SK-N-SH (cell line): ENCODE data around the gene P3H2. TPM values are rescaled to one million over a fixed set of nuclear protein-coding genes. Genes with fewer than 3 reads are reported as not detected.

Source experiments
- CTCF ChIA-PET: fragments of 300-600, 350-600 bp; formaldehyde crosslinking; extraction: SDS; loops from one replicate; lab custom pipeline; 2021; lab: Yijun Ruan, JAX
- POLR2A ChIA-PET: fragments of 350-600 bp; sonication (Branson Sonifier 250); formaldehyde crosslinking; extraction: SDS; loops from one replicate; lab custom pipeline; 2020; ENCODE audit warnings: antibody characterized with exemption, inconsistent platforms; lab: Yijun Ruan, JAX
- DNase-seq: peaks from one replicate; pipeline ENCODE4 v3.0.0; 2012
- H2AFZ ChIP-seq: fragments of 200-600 bp; sonication (generic); 2 replicates; pipeline ENCODE4 v1.8.1; 2016; ENCODE audit warnings: antibody characterized with exemption, mild to moderate bottlenecking, low read depth
- H3F3A ChIP-seq: fragments of 200-600 bp; sonication (generic); replicated peaks from 2 replicates; pipeline ENCODE3; 2016; ENCODE audit warnings: antibody characterized with exemption, mild to moderate bottlenecking; ENCODE audit not compliant: insufficient read depth
- H3K27ac ChIP-seq, 2 experiments: fragments of 200-500 bp in 1 of 2; fragments of 200-600 bp in 1 of 2; sonication (Bioruptor generic) in 1 of 2; sonication (generic), shearing (Covaris generic) in 1 of 2; 2 replicates each; pipeline versions ENCODE4 v1.5.1 to v1.6.1; 2014 to 2016; ENCODE audit warnings: low read depth in 2 of 2, inconsistent platforms in 1 of 2, low read length in 1 of 2, mild to moderate bottlenecking in 1 of 2, mixed read lengths in 1 of 2
- H3K27me3 ChIP-seq: fragments of 200-600 bp; sonication (generic), shearing (Covaris generic); 2 replicates; pipeline ENCODE4 v1.6.1; 2016; ENCODE audit warnings: mixed run types; ENCODE audit not compliant: insufficient read depth
- H3K36me3 ChIP-seq, 2 experiments: fragments of 200-500 bp in 1 of 2; fragments of 200-600 bp in 1 of 2; sonication (Bioruptor generic) in 1 of 2; sonication (generic) in 1 of 2; replicated peaks in 1 of 2; 2 replicates each; pipeline versions ENCODE3 to v1.5.1; 2014 to 2016; ENCODE audit warnings: low read length in 1 of 2, mild to moderate bottlenecking in 1 of 2; ENCODE audit not compliant: insufficient read depth in 2 of 2, control insufficient read depth in 1 of 2
- H3K4me1 ChIP-seq, 2 experiments: fragments of 200-500 bp in 1 of 2; fragments of 200-600 bp in 1 of 2; sonication (Bioruptor generic) in 1 of 2; sonication (generic), shearing (Covaris generic) in 1 of 2; 2 replicates each; pipeline versions ENCODE4 v1.5.1 to v1.6.1; 2014 to 2016; ENCODE audit warnings: low read depth in 1 of 2, low read length in 1 of 2, mixed run types in 1 of 2; ENCODE audit not compliant: insufficient read depth in 2 of 2, control insufficient read depth in 1 of 2
- H3K4me2 ChIP-seq: fragments of 200-600 bp; sonication (generic), shearing (Covaris generic); 2 replicates; pipeline ENCODE4 v1.6.1; 2017; ENCODE audit warnings: mixed run types
- H3K4me3 ChIP-seq, 2 experiments: fragments of 200-500 bp in 1 of 2; fragments of 200-600 bp in 1 of 2; sonication (Bioruptor generic) in 1 of 2; sonication (generic), shearing (Covaris generic) in 1 of 2; 2 replicates each; pipeline versions ENCODE4 v1.5.1 to v1.8.1; 2014 to 2016; ENCODE audit warnings: low read depth in 2 of 2, inconsistent platforms in 1 of 2, low read length in 1 of 2, mild to moderate bottlenecking in 1 of 2, mixed read lengths in 1 of 2, moderate library complexity in 1 of 2
- H3K79me2 ChIP-seq: fragments of 200-600 bp; sonication (generic); 2 replicates; pipeline ENCODE4 v1.8.1; 2017; ENCODE audit warnings: mild to moderate bottlenecking; ENCODE audit not compliant: insufficient read depth
- H3K9ac ChIP-seq: fragments of 200-600 bp; sonication (generic); 2 replicates; pipeline ENCODE4 v1.6.1; 2017; ENCODE audit warnings: mixed run types
- H3K9me2 ChIP-seq: fragments of 200-600 bp; sonication (generic); 2 replicates; pipeline ENCODE4 v1.6.1; 2017; ENCODE audit warnings: mixed run types
- H3K9me3 ChIP-seq: fragments of 200-600 bp; sonication (generic); 2 replicates; pipeline ENCODE4 v1.6.1; 2017; ENCODE audit warnings: mixed run types, mild to moderate bottlenecking, moderate library complexity
- H4K20me1 ChIP-seq: fragments of 200-600 bp; sonication (generic); 2 replicates; pipeline ENCODE4 v1.6.1; 2017; ENCODE audit warnings: mild to moderate bottlenecking, mixed run types; ENCODE audit not compliant: insufficient read depth
- ELF1 ChIP-seq: IDR thresholded peaks from 2 replicates; pipeline ENCODE4 v1.4.0; 2012
- EP300 ChIP-seq, 2 experiments: IDR thresholded peaks; 2 replicates each; pipeline versions ENCODE4 v1.4.0 to v1.6.1; 2012; ENCODE audit warnings: borderline replicate concordance in 1 of 2, low read depth in 1 of 2, low read length in 1 of 2
- EZH2phosphoT487 ChIP-seq: fragments of 200-600 bp; sonication (generic); IDR thresholded peaks from 2 replicates; pipeline ENCODE4 v1.6.1; 2017; ENCODE audit warnings: low read depth, mixed run types, mild to moderate bottlenecking, antibody characterized with exemption, moderate library complexity, borderline replicate concordance
- FOSL2 ChIP-seq: IDR thresholded peaks from 2 replicates; pipeline ENCODE4 v1.4.0; 2012; ENCODE audit warnings: low read depth, mild to moderate bottlenecking, moderate library complexity, borderline replicate concordance
- FOXJ3 ChIP-seq: sonication (generic); formaldehyde crosslinking; IDR thresholded peaks from 2 replicates; pipeline ENCODE4 v1.5.1; 2020; ENCODE audit warnings: mild to moderate bottlenecking, missing genetic modification reagents
- GATA2 ChIP-seq: sonication (generic); formaldehyde crosslinking; IDR thresholded peaks from 2 replicates; pipeline ENCODE4 v1.5.0; 2020; ENCODE audit warnings: mild to moderate bottlenecking, missing genetic modification reagents
- NFIC ChIP-seq: IDR thresholded peaks from 2 replicates; pipeline ENCODE4 v1.4.0; 2012; ENCODE audit warnings: borderline replicate concordance
- RAD21 ChIP-seq: IDR thresholded peaks from 2 replicates; pipeline ENCODE4 v1.6.1; 2012; ENCODE audit warnings: mild to moderate bottlenecking, low read length
- RXRA ChIP-seq: IDR thresholded peaks from 2 replicates; pipeline ENCODE4 v1.4.0; 2012; ENCODE audit warnings: low read depth, mild to moderate bottlenecking, borderline replicate concordance
- TCF12 ChIP-seq: IDR thresholded peaks from 2 replicates; pipeline ENCODE4 v1.4.0; 2012
- TEAD4 ChIP-seq: IDR thresholded peaks from 2 replicates; pipeline ENCODE4 v1.4.0; 2012; ENCODE audit warnings: mild to moderate bottlenecking, borderline replicate concordance; ENCODE audit not compliant: insufficient read depth
- USF2 ChIP-seq: fragments of 150-350 bp; IDR thresholded peaks from 2 replicates; pipeline ENCODE4 v1.6.1; 2017; ENCODE audit warnings: antibody characterized with exemption, low read length, low read depth, borderline replicate concordance
- polyA plus RNA-seq, 3 experiments: library from polyadenylated mRNA; depleted of rRNA; stranded (reverse); fragments of >200 nt; gene quantifications; 2 replicates each; pipeline ENCODE4 v1.2.3, GENCODE V29; 2012
- TF ChIP-seq, protein P1 (sequence below): IDR thresholded peaks from 2 replicates; pipeline ENCODE4 v1.4.0; 2012; ENCODE audit warnings: low read depth, borderline replicate concordance
- TF ChIP-seq, protein P2 (sequence below): fragments of 150-350 bp; IDR thresholded peaks from 2 replicates; pipeline ENCODE4 v1.6.1; 2016; ENCODE audit warnings: mild to moderate bottlenecking, low read depth, low read length
- TF ChIP-seq, protein P3 (sequence below): fragments of 200-600 bp; sonication (generic); IDR thresholded peaks from 2 replicates; pipeline ENCODE4 v1.6.1; 2017; ENCODE audit warnings: antibody characterized with exemption, mild to moderate bottlenecking, moderate library complexity

The P3H2 gene
- polyA plus RNA-seq, 1 of the 3 experiments (the other 2 are of a cell fraction), result 2.8 TPM

DNA sequence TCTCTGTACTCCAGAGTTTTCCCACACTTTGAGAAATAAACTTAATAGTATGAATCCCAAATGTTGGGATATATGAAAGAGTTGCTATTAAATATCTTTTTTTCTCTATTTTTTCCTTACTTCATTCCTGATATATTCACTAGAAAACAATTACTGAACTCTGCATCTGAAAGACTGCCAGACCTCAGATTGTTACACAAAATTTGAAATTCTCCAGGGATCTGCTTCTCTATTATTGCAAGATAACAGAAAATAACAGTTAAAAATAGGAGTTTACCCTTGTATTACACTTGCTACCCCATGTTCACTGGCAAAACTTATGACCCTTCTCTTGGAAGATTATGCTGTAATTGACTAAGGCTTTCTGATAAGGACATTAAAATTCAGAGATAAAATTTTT lies 11.7 kb upstream of the P3H2 start:
- TF ChIP-seq, protein P1, sequence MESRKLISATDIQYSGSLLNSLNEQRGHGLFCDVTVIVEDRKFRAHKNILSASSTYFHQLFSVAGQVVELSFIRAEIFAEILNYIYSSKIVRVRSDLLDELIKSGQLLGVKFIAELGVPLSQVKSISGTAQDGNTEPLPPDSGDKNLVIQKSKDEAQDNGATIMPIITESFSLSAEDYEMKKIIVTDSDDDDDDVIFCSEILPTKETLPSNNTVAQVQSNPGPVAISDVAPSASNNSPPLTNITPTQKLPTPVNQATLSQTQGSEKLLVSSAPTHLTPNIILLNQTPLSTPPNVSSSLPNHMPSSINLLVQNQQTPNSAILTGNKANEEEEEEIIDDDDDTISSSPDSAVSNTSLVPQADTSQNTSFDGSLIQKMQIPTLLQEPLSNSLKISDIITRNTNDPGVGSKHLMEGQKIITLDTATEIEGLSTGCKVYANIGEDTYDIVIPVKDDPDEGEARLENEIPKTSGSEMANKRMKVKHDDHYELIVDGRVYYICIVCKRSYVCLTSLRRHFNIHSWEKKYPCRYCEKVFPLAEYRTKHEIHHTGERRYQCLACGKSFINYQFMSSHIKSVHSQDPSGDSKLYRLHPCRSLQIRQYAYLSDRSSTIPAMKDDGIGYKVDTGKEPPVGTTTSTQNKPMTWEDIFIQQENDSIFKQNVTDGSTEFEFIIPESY, result no peak
- TF ChIP-seq RXRA (no peak), RAD21 (no peak), GATA2 (CRISPR knock-in tag) (no peak), TCF12 (no peak), EZH2phosphoT487 (no peak), FOSL2 (no peak), NFIC (no peak), EP300 (IDR thresholded peaks at IDR 0.05; ENCODE audit: borderline replicate concordance in 1 of 2, low read depth in 1 of 2, low read length in 1 of 2) (no peak), FOXJ3 (CRISPR knock-in tag) (no peak), ELF1 (no peak), TEAD4 (no peak), USF2 (no peak)
- TF ChIP-seq, protein P2, sequence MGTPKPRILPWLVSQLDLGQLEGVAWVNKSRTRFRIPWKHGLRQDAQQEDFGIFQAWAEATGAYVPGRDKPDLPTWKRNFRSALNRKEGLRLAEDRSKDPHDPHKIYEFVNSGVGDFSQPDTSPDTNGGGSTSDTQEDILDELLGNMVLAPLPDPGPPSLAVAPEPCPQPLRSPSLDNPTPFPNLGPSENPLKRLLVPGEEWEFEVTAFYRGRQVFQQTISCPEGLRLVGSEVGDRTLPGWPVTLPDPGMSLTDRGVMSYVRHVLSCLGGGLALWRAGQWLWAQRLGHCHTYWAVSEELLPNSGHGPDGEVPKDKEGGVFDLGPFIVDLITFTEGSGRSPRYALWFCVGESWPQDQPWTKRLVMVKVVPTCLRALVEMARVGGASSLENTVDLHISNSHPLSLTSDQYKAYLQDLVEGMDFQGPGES, result no peak
- TF ChIP-seq, protein P3, sequence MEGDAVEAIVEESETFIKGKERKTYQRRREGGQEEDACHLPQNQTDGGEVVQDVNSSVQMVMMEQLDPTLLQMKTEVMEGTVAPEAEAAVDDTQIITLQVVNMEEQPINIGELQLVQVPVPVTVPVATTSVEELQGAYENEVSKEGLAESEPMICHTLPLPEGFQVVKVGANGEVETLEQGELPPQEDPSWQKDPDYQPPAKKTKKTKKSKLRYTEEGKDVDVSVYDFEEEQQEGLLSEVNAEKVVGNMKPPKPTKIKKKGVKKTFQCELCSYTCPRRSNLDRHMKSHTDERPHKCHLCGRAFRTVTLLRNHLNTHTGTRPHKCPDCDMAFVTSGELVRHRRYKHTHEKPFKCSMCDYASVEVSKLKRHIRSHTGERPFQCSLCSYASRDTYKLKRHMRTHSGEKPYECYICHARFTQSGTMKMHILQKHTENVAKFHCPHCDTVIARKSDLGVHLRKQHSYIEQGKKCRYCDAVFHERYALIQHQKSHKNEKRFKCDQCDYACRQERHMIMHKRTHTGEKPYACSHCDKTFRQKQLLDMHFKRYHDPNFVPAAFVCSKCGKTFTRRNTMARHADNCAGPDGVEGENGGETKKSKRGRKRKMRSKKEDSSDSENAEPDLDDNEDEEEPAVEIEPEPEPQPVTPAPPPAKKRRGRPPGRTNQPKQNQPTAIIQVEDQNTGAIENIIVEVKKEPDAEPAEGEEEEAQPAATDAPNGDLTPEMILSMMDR, result no peak
- Histone ChIP-seq H3K4me2 (no peak overlapping the region), H3K4me3 (no peak overlapping the region), H3F3A (no peaks in the 10 kb centered on the region), H4K20me1 (no peaks in the 10 kb centered on the region), H2AFZ (no peak overlapping the region), H3K27me3 (peaks cover 3% of the 10 kb centered on the region; the same call in 1 of the 2 replicates), H3K36me3 (no peaks in the 10 kb centered on the region), H3K4me1 (no peaks in the 10 kb centered on the region), H3K79me2 (no peaks in the 10 kb centered on the region), H3K27ac (no peak overlapping the region), H3K9me3 (no peaks in the 10 kb centered on the region), H3K9ac (no peak overlapping the region), H3K9me2 (no peaks in the 10 kb centered on the region)
- POLR2A ChIA-PET, result no interaction called here
- no peak for DNase-seq
- CTCF ChIA-PET, result interaction anchor here (1.0 kb wide), 1 partner anchor 190 kb away, joined by 4 read pairs; the partner anchor contains the start of gene CLDN1
